ENCODE results near the gene IRX3. TPM values are rescaled to one million over a fixed set of nuclear protein-coding genes. Genes with fewer than 3 reads are reported as not detected.

IRX3 gene
- total and polyA plus RNA-seq, 2 of the 8 experiments (the other 6 are each of a cell fraction or from before 2014, with no cell fraction given): 0.50 to 1.6 TPM

GRCh38 chr16:54331241-54332002 is 44.8 kb upstream of the IRX3 start:
- Histone ChIP-seq H3K79me1 (ENCODE audit: low read depth, low read length) (no peaks in the 10 kb centered on the region), H3K23me2 (ENCODE audit: low read depth, low read length) (no peaks in the 10 kb centered on the region), H4K20me1 (replicated peaks in 1 of 2; ENCODE audit: control insufficient read depth in 1 of 2, insufficient read depth in 2 of 2, low read length in 2 of 2) (no peaks in the 10 kb centered on the region), H2BK12ac (ENCODE audit: low read depth, low read length) (0 out of 2 replicates have a peak overlapping the region, but pooled peaks have one; percentile 98), H3K79me2 (ENCODE audit: control insufficient read depth in 1 of 2, insufficient read depth in 2 of 2, low read length in 2 of 2) (no peaks in the 10 kb centered on the region), H4K91ac (replicated peaks; ENCODE audit: insufficient read length, low read length) (no peak overlapping the region), H2AK5ac (ENCODE audit: low read depth, low read length) (0 out of 2 replicates have a peak overlapping the region, but pooled peaks have one; percentile 54), H3K9me3 (ENCODE audit: insufficient read depth in 2 of 2, low read depth in 1 of 2, low read length in 1 of 2) (no peaks in the 10 kb centered on the region), H3K27ac (ENCODE audit: low read depth, low read length) (no peak overlapping the region), H4K5ac (ENCODE audit: insufficient read length, low read depth, low read length) (no peak overlapping the region), H3K56ac (replicated peaks; ENCODE audit: insufficient read length, low read depth, low read length) (no peak overlapping the region), H3K4me1 (replicated peaks in 1 of 4; ENCODE audit: control insufficient read depth in 3 of 4, insufficient read depth in 4 of 4, low read length in 3 of 4) (peaks cover 10 to 19% (median 18%) of the 10 kb centered on the region in 4 experiments), H3K4me2 (ENCODE audit: insufficient read depth in 1 of 2, low read depth in 2 of 2, low read length in 2 of 2) (peak overlapping the region; percentile 9 to 54; a peak in 3 of 4 replicates), H3K9ac (replicated peaks in 1 of 4; ENCODE audit: extremely low read depth in 1 of 4, low read depth in 3 of 4, low read length in 3 of 4) (no peak overlapping the region), H2BK5ac (ENCODE audit: low read depth, low read length) (peak overlapping the region; percentile 74; the same call in 1 of the 2 replicates), H2BK120ac (replicated peaks; ENCODE audit: low read depth, low read length) (no peak overlapping the region), H3K18ac (ENCODE audit: extremely low read depth, low read length) (0 out of 2 replicates have a peak overlapping the region, but pooled peaks have one; percentile 86), H3K14ac (ENCODE audit: insufficient read length) (no peak overlapping the region), H4K8ac (ENCODE audit: extremely low read depth, insufficient read depth, low read length) (no peak overlapping the region), H2BK20ac (ENCODE audit: low read length) (peak overlapping the region; percentile 92), H2BK15ac (ENCODE audit: low read length) (no peak overlapping the region), H3K4me3 (ENCODE audit: extremely low read depth in 1 of 4, insufficient read depth in 2 of 4, low read depth in 3 of 4, low read length in 4 of 4) (peak overlapping the region in 1 of 4 experiments; percentile 13; a peak in 1 of 8 replicates), H2AFZ (ENCODE audit: low read length) (no peak overlapping the region), H3K27me3 (replicated peaks in 1 of 4; ENCODE audit: control insufficient read depth in 3 of 4, extremely low read depth in 1 of 4, insufficient read depth in 3 of 4, low read length in 3 of 4) (peaks cover 0 to 13% (median 5%) of the 10 kb centered on the region in 4 experiments; a peak in 3 of 7 replicates), H3K23ac (ENCODE audit: insufficient read length) (no peak overlapping the region), H3K4ac (replicated peaks; ENCODE audit: insufficient read length, low read depth, low read length) (no peak overlapping the region), H3K36me3 (ENCODE audit: control insufficient read depth in 2 of 4, insufficient read depth in 4 of 4, low read length in 3 of 4) (no peaks in the 10 kb centered on the region)
- FAIRE-seq (peak; percentile 96), DNase-seq (ENCODE audit: low read depth in 1 of 2, low spot score in 2 of 2) (peak; percentile 53)
- CTCF ChIA-PET (ENCODE audit: partially characterized antibody): interaction anchor here (0.8 to 2.4 kb wide), 6 partner anchors 9 to 52 kb away, joined by 3 to 6 read pairs (median 4); no protein-coding TSS in a partner anchor
- WGBS, 2 experiments (ENCODE audit: extremely low coverage in 1 of 2, insufficient coverage in 1 of 2, insufficient read length in 1 of 2, insufficient replicate concordance in 2 of 2, low coverage in 1 of 2, low lambda C conversion rate in 2 of 2, missing lambda C conversion rate in 1 of 2): 22% methylated on average over 7 of the region's 7 CpGs; no CpG with 5 or more reads in 1 of the 2 experiments
- POLR2A ChIA-PET (ENCODE audit: partially characterized antibody): interaction anchor here (0.9 to 1.7 kb wide), 2 partner anchors 11 to 20 kb away, joined by 3 to 7 read pairs; no protein-coding TSS in a partner anchor
- TF ChIP-seq TCF12 (IDR thresholded peaks at IDR 0.05; ENCODE audit: low read depth, low read length) (peak; percentile 89; the same call in 1 of the 2 replicates), NANOG (IDR thresholded peaks at IDR 0.05; ENCODE audit: insufficient read depth, low read depth, low read length, poor library complexity, severe bottlenecking) (peak; percentile 62), RAD21 (IDR thresholded peaks at IDR 0.05 in 1 of 2, conservative IDR thresholded peaks at IDR 0.05 in 1 of 2; ENCODE audit: low read depth in 2 of 2, low read length in 2 of 2) (peak in 1 of 2 experiments; percentile 14; a peak in 1 of 4 replicates), ASH2L (IDR thresholded peaks at IDR 0.05; ENCODE audit: low read length) (no peak), BCL11A (IDR thresholded peaks at IDR 0.05; ENCODE audit: low read depth in 2 of 2, low read length in 2 of 2) (peak in 1 of 2 experiments; percentile 53), KDM1A (IDR thresholded peaks at IDR 0.05; ENCODE audit: borderline replicate concordance, low read length) (peak; percentile 84), EZH2 (IDR thresholded peaks at IDR 0.05; ENCODE audit: low read depth, low read length, severe bottlenecking) (no peak)
- TF ChIP-seq, protein P1, sequence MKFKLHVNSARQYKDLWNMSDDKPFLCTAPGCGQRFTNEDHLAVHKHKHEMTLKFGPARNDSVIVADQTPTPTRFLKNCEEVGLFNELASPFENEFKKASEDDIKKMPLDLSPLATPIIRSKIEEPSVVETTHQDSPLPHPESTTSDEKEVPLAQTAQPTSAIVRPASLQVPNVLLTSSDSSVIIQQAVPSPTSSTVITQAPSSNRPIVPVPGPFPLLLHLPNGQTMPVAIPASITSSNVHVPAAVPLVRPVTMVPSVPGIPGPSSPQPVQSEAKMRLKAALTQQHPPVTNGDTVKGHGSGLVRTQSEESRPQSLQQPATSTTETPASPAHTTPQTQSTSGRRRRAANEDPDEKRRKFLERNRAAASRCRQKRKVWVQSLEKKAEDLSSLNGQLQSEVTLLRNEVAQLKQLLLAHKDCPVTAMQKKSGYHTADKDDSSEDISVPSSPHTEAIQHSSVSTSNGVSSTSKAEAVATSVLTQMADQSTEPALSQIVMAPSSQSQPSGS (IDR thresholded peaks at IDR 0.05; ENCODE audit: low read length): peak; percentile 82; the same call in 1 of the 2 replicates

All from H1 (cell line).